ENCODE results near the gene PIN4.
A peak's percentile ranks its signal among the peaks of the same experiment; 100 is the strongest.

PIN4 gene

GRCh38 chrX:72181178-72182125 lies at the start of gene PIN4:
PIN4 (plus strand) TSS chrX:72181757; CDS start chrX:72181786, 29 bp downstream.
- Histone ChIP-seq H3K9me2 (replicated peaks; ENCODE audit: insufficient read depth, low read length) (no peaks in the 10 kb centered on the region), H3K4me3 (ENCODE audit: low read length) (peak within 1 kb of the TSS; percentile 76), H3K4me1 (ENCODE audit: low read length) (peaks cover 5% of the 10 kb centered on the region; the same call in 1 of the 2 replicates), H3F3A (ENCODE audit: insufficient read depth, low read length) (no peaks in the 10 kb centered on the region), H3K36me3 (replicated peaks; ENCODE audit: insufficient read depth, low read length) (no peaks in the 10 kb centered on the region), H4K20me1 (ENCODE audit: insufficient read depth, low read length) (no peaks in the 10 kb centered on the region), H3K27ac (ENCODE audit: low read length) (peak within 1 kb of the TSS; percentile 88), H3K27me3 (replicated peaks; ENCODE audit: insufficient read depth, low read length) (no peaks in the 10 kb centered on the region), H3K9ac (ENCODE audit: low read length) (peak within 1 kb of the TSS; percentile 57), H3K9me3 (replicated peaks; ENCODE audit: insufficient read depth, low read length) (no peaks in the 10 kb centered on the region), H2AFZ (ENCODE audit: low read length) (peak within 1 kb of the TSS; percentile 67), H3K79me2 (ENCODE audit: low read length) (peaks cover 25% of the 10 kb centered on the region), H3K4me2 (ENCODE audit: low read depth, low read length) (peak within 1 kb of the TSS; percentile 76)
- peak; percentile 94 for DNase-seq
- no peak for TF ChIP-seq EZH2phosphoT487 (IDR thresholded peaks at IDR 0.05; ENCODE audit: low read length)
- TF ChIP-seq EZH2 (optimal IDR thresholded peaks at IDR 0.05; ENCODE audit: low read depth, low read length): no peak
- no peak for TF ChIP-seq CTCF (IDR thresholded peaks at IDR 0.05; ENCODE audit: low read length)

GRCh38 chrX:72132456-72132855 lies 49.1 kb upstream of the PIN4 start:
- Histone ChIP-seq H3K9me3 (replicated peaks; ENCODE audit: insufficient read depth, low read length) (no peaks in the 10 kb centered on the region), H3K4me3 (ENCODE audit: low read length) (peak overlapping the region; percentile 56), H3K27ac (ENCODE audit: low read length) (no peak overlapping the region; the same call in 1 of the 2 replicates), H2AFZ (ENCODE audit: low read length) (peak overlapping the region; percentile 43; the same call in 1 of the 2 replicates), H4K20me1 (ENCODE audit: insufficient read depth, low read length) (no peaks in the 10 kb centered on the region), H3K79me2 (ENCODE audit: low read length) (no peaks in the 10 kb centered on the region), H3K9ac (ENCODE audit: low read length) (no peak overlapping the region; the same call in 1 of the 2 replicates), H3K4me1 (ENCODE audit: low read length) (no peaks in the 10 kb centered on the region), H3K36me3 (replicated peaks; ENCODE audit: insufficient read depth, low read length) (no peaks in the 10 kb centered on the region), H3K4me2 (ENCODE audit: low read depth, low read length) (peak overlapping the region; percentile 51), H3K27me3 (replicated peaks; ENCODE audit: insufficient read depth, low read length) (no peaks in the 10 kb centered on the region), H3K9me2 (replicated peaks; ENCODE audit: insufficient read depth, low read length) (no peaks in the 10 kb centered on the region), H3F3A (ENCODE audit: insufficient read depth, low read length) (no peaks in the 10 kb centered on the region)
- no peak for TF ChIP-seq EZH2phosphoT487 (IDR thresholded peaks at IDR 0.05; ENCODE audit: low read length)
- TF ChIP-seq EZH2 (optimal IDR thresholded peaks at IDR 0.05; ENCODE audit: low read depth, low read length): no peak
- TF ChIP-seq CTCF (IDR thresholded peaks at IDR 0.05; ENCODE audit: low read length): no peak
- DNase-seq: no peak

- Histone ChIP-seq H3F3A (ENCODE audit: insufficient read depth, low read length) (no peaks in the 10 kb centered on the region), H3K9ac (ENCODE audit: low read length) (no peak overlapping the region), H2AFZ (ENCODE audit: low read length) (no peak overlapping the region), H3K4me2 (ENCODE audit: low read depth, low read length) (no peak overlapping the region), H3K4me3 (ENCODE audit: low read length) (no peak overlapping the region), H3K36me3 (replicated peaks; ENCODE audit: insufficient read depth, low read length) (no peaks in the 10 kb centered on the region), H3K4me1 (ENCODE audit: low read length) (no peaks in the 10 kb centered on the region), H4K20me1 (ENCODE audit: insufficient read depth, low read length) (no peaks in the 10 kb centered on the region), H3K9me2 (replicated peaks; ENCODE audit: insufficient read depth, low read length) (no peaks in the 10 kb centered on the region), H3K79me2 (ENCODE audit: low read length) (no peaks in the 10 kb centered on the region), H3K9me3 (replicated peaks; ENCODE audit: insufficient read depth, low read length) (no peaks in the 10 kb centered on the region), H3K27me3 (replicated peaks; ENCODE audit: insufficient read depth, low read length) (no peaks in the 10 kb centered on the region), H3K27ac (ENCODE audit: low read length) (no peak overlapping the region)
- TF ChIP-seq CTCF (IDR thresholded peaks at IDR 0.05; ENCODE audit: low read length): no peak
- no peak for TF ChIP-seq EZH2 (optimal IDR thresholded peaks at IDR 0.05; ENCODE audit: low read depth, low read length)
- TF ChIP-seq EZH2phosphoT487 (IDR thresholded peaks at IDR 0.05; ENCODE audit: low read length): no peak
- no peak for DNase-seq
These were observed 47.6 kb upstream of the PIN4 start for GRCh38 chrX:72133851-72134546.

Data from MM.1S (cell line).